ENCODE data around the gene ZKSCAN1. TPM values are rescaled to one million over a fixed set of nuclear protein-coding genes. Genes with fewer than 3 reads are reported as not detected.

ZKSCAN1 gene
- total and polyA plus RNA-seq, 7 donors, result 8.4 to 32.7 (median 27.8) TPM

GRCh38 chr7:100064162-100064561 lies 48.8 kb downstream of the ZKSCAN1 start:
- H3K36me3 ChIP-seq, result peaks cover 8 to 59% (median 17%) of the 10 kb centered on the region in 4 donors

GRCh38 chr7:100065452-100066186 lies 50.2 kb downstream of the ZKSCAN1 start:
- Histone ChIP-seq H3K9me3 (peaks cover 0 to 7% (median 1%) of the 10 kb centered on the region in 4 donors), H3K36me3 (peaks cover 15 to 59% (median 23%) of the 10 kb centered on the region in 4 donors), H3K27ac (peak overlapping the region; percentile 50 to 87 (median 84)), H3K4me3 (no peak overlapping the region), H3K27me3 (no peaks in the 10 kb centered on the region), H3K4me1 (peaks cover 0 to 24% (median 17%) of the 10 kb centered on the region in 4 donors)
- DNase-seq, result peak; percentile 75
- WGBS, 2 donors, result 74 to 77% methylated on average over 8 of the region's 8 CpGs
- TF ChIP-seq POLR2AphosphoS5 (IDR thresholded peaks at IDR 0.05), result peak; percentile 93 to 97 (median 94)
- peak; percentile 41 to 92 (median 78) for TF ChIP-seq EP300 (IDR thresholded peaks at IDR 0.05)
- TF ChIP-seq POLR2A (IDR thresholded peaks at IDR 0.05), result no peak
- intact Hi-C loops (cut with DNase I), result loop anchor here (2.0 kb wide), 1 partner anchor 15 kb away; the partner anchor contains the start of gene ZNF3

More at GRCh38 chr7:100064162-100064561, 48.8 kb downstream of the ZKSCAN1 start:
- TF ChIP-seq, protein P1, sequence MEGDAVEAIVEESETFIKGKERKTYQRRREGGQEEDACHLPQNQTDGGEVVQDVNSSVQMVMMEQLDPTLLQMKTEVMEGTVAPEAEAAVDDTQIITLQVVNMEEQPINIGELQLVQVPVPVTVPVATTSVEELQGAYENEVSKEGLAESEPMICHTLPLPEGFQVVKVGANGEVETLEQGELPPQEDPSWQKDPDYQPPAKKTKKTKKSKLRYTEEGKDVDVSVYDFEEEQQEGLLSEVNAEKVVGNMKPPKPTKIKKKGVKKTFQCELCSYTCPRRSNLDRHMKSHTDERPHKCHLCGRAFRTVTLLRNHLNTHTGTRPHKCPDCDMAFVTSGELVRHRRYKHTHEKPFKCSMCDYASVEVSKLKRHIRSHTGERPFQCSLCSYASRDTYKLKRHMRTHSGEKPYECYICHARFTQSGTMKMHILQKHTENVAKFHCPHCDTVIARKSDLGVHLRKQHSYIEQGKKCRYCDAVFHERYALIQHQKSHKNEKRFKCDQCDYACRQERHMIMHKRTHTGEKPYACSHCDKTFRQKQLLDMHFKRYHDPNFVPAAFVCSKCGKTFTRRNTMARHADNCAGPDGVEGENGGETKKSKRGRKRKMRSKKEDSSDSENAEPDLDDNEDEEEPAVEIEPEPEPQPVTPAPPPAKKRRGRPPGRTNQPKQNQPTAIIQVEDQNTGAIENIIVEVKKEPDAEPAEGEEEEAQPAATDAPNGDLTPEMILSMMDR (IDR thresholded peaks at IDR 0.05), result no peak
- TF ChIP-seq POLR2AphosphoS5 (IDR thresholded peaks at IDR 0.05), result no peak
- TF ChIP-seq EP300 (IDR thresholded peaks at IDR 0.05), result no peak
- TF ChIP-seq POLR2A (IDR thresholded peaks at IDR 0.05), result no peak
- H3K9me3 ChIP-seq, result no peaks in the 10 kb centered on the region
- intact Hi-C loops (cut with DNase I), result no loop called here
- H3K27ac ChIP-seq, result peak overlapping the region in 1 of 4 donors; percentile 87
- no peaks in the 10 kb centered on the region for H3K27me3 ChIP-seq
- 97% methylated on average over 9 of the region's 9 CpGs for WGBS, 2 donors
- DNase-seq, result no peak
- peaks cover 0 to 24% (median 17%) of the 10 kb centered on the region in 4 donors for H3K4me1 ChIP-seq
- no peak overlapping the region for H3K4me3 ChIP-seq

DNA sequence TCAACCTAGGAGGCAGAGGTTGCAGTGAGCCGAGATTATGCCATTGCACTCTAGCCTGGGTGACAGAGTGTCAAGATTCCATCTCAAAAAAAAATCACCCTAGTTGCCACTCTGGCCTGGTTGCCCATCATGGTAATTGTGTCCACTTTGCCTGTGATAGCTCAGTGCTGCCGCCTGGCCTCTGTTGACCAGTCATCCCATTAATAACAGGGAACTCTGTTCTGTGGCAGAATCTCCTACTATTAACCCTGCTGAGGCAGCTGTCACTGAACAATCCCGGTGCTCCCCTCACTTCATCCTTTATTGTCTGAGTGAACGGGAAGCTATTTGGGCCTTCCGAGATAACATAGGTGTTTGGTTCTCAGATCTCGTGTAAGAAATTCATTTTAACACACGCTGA lies 51.6 kb downstream of the ZKSCAN1 start:
- 93% methylated on average over 7 of the region's 7 CpGs for WGBS, 2 donors
- Histone ChIP-seq H3K27me3 (no peaks in the 10 kb centered on the region), H3K36me3 (peaks cover 27 to 59% (median 31%) of the 10 kb centered on the region in 4 donors), H3K9me3 (peaks cover 4 to 20% (median 12%) of the 10 kb centered on the region in 4 donors), H3K4me3 (no peak overlapping the region), H3K4me1 (peaks cover 0 to 24% (median 17%) of the 10 kb centered on the region in 4 donors), H3K27ac (peak overlapping the region in 3 of 4 donors; percentile 83 to 87 (median 84))
- intact Hi-C loops (cut with DNase I), result loop anchor here (2.0 kb wide), 1 partner anchor 14 kb away; the partner anchor contains the start of gene ZNF3
- DNase-seq, result peak; percentile 36
- TF ChIP-seq, protein P1 (IDR thresholded peaks at IDR 0.05), result no peak
- TF ChIP-seq POLR2AphosphoS5 (IDR thresholded peaks at IDR 0.05) (no peak), EP300 (IDR thresholded peaks at IDR 0.05) (no peak), POLR2A (IDR thresholded peaks at IDR 0.05) (no peak)

- peak; percentile 27 for DNase-seq
- Histone ChIP-seq H3K36me3 (peaks cover 44 to 64% (median 51%) of the 10 kb centered on the region in 4 donors), H3K27ac (no peak overlapping the region), H3K4me3 (no peak overlapping the region), H3K9me3 (peaks cover 4 to 22% (median 12%) of the 10 kb centered on the region in 4 donors), H3K4me1 (peaks cover 0 to 20% (median 16%) of the 10 kb centered on the region in 4 donors), H3K27me3 (no peaks in the 10 kb centered on the region)
- no peak for TF ChIP-seq EP300 (IDR thresholded peaks at IDR 0.05)
- TF ChIP-seq, protein P1 (IDR thresholded peaks at IDR 0.05), result no peak
- intact Hi-C loops (cut with DNase I), result no loop called here
- 98% methylated on average over 5 of the region's 5 CpGs for WGBS, 2 donors
Observed at GRCh38 chr7:100069991-100070390, 54.6 kb downstream of the ZKSCAN1 start.

DNA sequence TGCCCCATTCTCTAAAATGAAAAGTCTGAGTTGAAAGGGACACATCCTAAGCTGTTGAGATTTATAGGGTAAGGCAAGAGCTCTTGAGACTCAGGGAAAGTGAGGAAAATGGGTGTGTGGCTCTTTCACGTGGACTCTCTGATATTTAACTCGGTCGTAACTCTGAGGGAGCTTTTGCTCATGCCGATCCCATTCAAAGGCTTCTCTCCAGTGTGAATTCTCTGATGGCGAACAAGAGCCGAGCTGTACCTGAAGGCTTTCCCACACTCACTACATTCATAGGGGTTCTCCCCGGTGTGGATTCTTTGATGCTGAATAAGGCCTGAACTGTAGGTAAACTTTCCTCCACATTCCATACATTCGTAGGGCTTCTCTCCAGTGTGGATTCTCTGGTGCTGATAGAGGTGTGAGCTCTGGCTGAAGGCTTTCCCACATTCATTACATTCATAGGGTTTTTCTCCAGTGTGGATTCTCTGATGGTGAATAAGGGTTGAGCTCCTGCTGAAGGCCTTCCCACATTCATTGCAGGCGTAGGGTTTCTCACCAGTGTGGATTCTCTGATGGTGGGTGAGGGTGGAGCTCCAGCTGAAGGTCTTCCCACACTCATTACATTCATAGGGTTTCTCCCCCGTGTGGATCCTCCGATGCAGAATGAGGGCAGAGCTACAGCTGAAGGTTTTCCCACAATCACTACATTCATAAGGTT lies 55.8 kb downstream of the ZKSCAN1 start:
- 98 to 99% methylated on average over 11 of the region's 11 CpGs for WGBS, 2 donors
- H3K27me3 ChIP-seq, result no peaks in the 10 kb centered on the region
- H3K27ac ChIP-seq, result no peak overlapping the region
- TF ChIP-seq, protein P1 (IDR thresholded peaks at IDR 0.05), result no peak
- no peak for TF ChIP-seq POLR2A (IDR thresholded peaks at IDR 0.05)
- no peak for TF ChIP-seq EP300 (IDR thresholded peaks at IDR 0.05)
- no peak for TF ChIP-seq POLR2AphosphoS5 (IDR thresholded peaks at IDR 0.05)
- no peak for DNase-seq
- peaks cover 4 to 22% (median 12%) of the 10 kb centered on the region in 4 donors for H3K9me3 ChIP-seq
- intact Hi-C loops (cut with DNase I), result no loop called here
- peaks cover 0 to 9% (median 5%) of the 10 kb centered on the region in 4 donors for H3K4me1 ChIP-seq
- no peak overlapping the region for H3K4me3 ChIP-seq
- peaks cover 55 to 76% (median 61%) of the 10 kb centered on the region in 4 donors for H3K36me3 ChIP-seq
